Gastrocnemius medialis (tissue), 4 donors: ENCODE measurements around the gene ST6GALNAC4.

Source experiments
- POLR2A ChIP-seq, 2 donors: fragments of 450-650 bp; IDR thresholded peaks; one replicate each; pipeline ENCODE4 v1.6.1; 2017; ENCODE audit warnings: antibody characterized with exemption in 2 of 2, mild to moderate bottlenecking in 2 of 2, moderate library complexity in 2 of 2
- TF ChIP-seq, protein P1 (sequence below), 5 experiments: fragments of 450-650 bp in 3 of 5; fragments of 200-600 bp in 2 of 5; sonication (generic) in 2 of 5; IDR thresholded peaks in 4 of 5; conservative IDR thresholded peaks in 1 of 5; 1 replicate in 4 of 5; 2 replicates in 1 of 5; pipeline ENCODE4 v1.5.1; 2016 to 2019; ENCODE audit warnings: antibody characterized with exemption in 5 of 5, mild to moderate bottlenecking in 3 of 5, moderate library complexity in 3 of 5

DNA sequence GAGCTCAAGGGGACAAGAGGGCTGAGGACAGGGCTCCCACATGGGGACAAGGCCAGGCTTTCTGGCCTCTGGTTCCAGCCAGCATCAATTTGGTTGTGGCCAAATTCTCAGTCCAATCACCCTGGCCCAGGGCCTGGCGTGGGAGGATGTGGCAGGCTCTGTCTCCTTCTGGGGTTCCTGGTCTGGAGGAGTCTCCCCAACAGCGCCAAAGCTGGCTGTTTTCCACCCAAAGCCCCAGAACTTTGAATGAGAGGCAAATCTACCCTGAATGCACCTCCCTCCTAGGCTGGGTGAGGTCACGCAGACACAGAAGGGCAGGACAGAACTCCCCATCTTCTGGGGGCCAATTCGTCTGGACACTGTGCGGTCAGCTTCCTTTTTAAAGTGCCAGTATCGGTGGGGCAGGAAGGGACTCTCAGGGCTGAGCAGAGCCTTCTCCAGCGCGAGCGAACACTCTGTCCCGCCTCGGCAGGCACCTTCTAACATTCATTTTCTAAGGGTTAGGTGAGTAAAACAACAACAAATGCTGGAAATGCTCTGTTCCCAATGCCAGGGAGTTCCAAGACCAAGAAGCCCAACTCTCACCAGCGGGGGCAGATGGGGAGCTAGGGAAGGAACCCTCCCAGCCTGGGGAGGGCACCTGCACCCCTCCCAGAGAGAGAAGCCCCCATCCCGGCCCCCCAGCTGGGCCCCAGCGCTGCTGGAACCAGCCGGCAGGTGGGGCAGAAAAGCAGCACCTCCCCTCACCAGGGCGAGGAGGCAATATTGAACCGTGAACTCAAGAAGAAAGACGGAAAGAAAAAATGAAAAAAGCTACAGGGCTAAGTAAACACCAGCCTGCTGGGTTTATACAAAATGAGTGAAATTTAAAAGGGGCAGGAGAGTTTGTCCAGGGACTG lies 24.5 kb upstream of the ST6GALNAC4 start:
- TF ChIP-seq, protein P1, sequence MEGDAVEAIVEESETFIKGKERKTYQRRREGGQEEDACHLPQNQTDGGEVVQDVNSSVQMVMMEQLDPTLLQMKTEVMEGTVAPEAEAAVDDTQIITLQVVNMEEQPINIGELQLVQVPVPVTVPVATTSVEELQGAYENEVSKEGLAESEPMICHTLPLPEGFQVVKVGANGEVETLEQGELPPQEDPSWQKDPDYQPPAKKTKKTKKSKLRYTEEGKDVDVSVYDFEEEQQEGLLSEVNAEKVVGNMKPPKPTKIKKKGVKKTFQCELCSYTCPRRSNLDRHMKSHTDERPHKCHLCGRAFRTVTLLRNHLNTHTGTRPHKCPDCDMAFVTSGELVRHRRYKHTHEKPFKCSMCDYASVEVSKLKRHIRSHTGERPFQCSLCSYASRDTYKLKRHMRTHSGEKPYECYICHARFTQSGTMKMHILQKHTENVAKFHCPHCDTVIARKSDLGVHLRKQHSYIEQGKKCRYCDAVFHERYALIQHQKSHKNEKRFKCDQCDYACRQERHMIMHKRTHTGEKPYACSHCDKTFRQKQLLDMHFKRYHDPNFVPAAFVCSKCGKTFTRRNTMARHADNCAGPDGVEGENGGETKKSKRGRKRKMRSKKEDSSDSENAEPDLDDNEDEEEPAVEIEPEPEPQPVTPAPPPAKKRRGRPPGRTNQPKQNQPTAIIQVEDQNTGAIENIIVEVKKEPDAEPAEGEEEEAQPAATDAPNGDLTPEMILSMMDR (IDR thresholded peaks at IDR 0.05 in 4 of 5, conservative IDR thresholded peaks at IDR 0.05 in 1 of 5) = no peak
- no peak for TF ChIP-seq POLR2A (IDR thresholded peaks at IDR 0.05)
